GM12864 (cell line): ENCODE measurements around the gene ZFPL1.

Source experiments
- DNase-seq: peaks from one replicate; pipeline ENCODE4 v3.0.0-alpha.2; 2011; ENCODE audit warnings: low read depth
- H3K4me3 ChIP-seq: 2 replicates; pipeline ENCODE4 v1.5.1; 2011; ENCODE audit warnings: mild to moderate bottlenecking, low read depth, low read length, control low read depth
- TF ChIP-seq, protein P1 (sequence below): IDR thresholded peaks from 2 replicates; pipeline ENCODE4 v1.5.1; 2011; ENCODE audit warnings: low read depth, mild to moderate bottlenecking, moderate library complexity, low read length, control low read depth, inconsistent platforms; ENCODE audit errors: missing control alignments

Gene ZFPL1

DNA sequence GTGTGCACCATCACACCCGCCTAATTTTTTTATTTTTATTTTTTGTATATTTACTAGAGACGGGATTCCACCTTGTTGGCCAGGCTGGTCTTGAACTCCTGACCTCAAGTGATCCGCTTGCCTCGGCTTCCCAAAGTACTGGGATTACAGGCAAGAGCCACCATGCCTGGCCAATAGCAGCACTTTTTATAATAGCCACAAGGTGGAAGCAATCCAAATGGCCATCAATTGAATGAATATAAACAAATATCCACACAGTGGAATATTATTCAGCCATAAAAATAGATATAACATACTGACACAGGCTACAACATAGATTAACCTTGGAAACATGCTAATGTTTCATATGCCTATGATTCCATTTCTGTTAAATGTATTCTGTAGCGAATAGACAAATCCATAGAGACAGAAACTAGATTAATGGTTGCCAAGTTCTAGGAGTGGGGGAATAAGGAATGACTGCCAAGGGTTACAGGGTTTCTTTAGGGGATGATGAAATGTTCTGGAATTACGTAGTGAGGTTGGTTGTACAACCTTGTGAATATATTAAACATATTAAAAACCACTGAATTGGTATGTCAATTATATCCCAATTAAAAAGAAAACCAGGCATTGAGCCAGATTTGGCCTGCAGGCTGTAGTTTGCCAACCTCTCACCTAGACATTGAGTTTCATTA is 16.8 kb downstream of the ZFPL1 start:
- no peak for DNase-seq
- no peak overlapping the region for H3K4me3 ChIP-seq
- TF ChIP-seq, protein P1, sequence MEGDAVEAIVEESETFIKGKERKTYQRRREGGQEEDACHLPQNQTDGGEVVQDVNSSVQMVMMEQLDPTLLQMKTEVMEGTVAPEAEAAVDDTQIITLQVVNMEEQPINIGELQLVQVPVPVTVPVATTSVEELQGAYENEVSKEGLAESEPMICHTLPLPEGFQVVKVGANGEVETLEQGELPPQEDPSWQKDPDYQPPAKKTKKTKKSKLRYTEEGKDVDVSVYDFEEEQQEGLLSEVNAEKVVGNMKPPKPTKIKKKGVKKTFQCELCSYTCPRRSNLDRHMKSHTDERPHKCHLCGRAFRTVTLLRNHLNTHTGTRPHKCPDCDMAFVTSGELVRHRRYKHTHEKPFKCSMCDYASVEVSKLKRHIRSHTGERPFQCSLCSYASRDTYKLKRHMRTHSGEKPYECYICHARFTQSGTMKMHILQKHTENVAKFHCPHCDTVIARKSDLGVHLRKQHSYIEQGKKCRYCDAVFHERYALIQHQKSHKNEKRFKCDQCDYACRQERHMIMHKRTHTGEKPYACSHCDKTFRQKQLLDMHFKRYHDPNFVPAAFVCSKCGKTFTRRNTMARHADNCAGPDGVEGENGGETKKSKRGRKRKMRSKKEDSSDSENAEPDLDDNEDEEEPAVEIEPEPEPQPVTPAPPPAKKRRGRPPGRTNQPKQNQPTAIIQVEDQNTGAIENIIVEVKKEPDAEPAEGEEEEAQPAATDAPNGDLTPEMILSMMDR, result peak; percentile 11

DNA sequence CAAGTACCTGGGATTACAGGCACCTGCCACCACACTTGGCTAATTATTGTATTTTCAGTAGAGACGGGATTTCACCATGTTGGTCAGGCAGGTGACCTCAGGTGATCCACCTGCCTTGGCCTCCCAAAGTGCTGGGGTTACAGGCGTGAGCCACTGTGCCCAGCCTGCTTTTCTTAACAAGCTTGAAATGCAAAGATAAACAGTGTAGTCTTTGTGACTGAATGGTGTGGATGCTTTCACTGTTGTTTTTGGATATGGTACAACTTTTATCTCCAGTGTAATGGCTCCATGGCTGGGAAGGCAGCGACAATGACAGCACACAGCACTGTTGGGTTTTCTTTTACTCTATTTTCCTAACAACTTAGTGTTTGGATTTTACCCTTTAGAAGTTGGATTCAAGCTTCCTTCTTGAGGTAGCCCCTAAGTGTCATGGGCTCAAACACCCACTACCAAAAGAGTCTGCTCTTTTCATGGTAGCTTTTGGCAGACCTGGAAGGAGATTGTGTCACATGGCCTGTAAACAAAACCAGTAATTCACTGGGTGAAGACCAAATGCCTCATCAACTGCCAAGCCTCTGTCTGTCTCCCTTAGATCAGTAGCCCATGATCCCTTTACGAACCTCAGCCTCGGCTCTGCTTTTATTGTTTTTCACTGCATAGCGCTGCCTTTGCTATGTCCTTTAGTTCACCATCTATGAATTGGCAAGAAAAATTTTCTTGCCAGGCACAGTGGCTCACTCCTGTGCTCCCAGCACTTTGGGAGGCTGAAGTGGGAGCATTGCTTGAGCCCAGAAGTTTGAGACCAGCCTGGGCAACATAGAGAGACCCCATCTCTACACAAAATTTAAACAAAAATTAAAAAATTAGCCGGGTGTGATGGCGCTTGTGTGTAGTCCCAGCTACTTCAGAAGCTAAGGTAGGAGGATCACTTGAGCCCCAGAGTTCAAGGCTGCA is 18.4 kb downstream of the ZFPL1 start:
- TF ChIP-seq, protein P1, result no peak
- no peak for DNase-seq
- H3K4me3 ChIP-seq, result no peak overlapping the region

DNA sequence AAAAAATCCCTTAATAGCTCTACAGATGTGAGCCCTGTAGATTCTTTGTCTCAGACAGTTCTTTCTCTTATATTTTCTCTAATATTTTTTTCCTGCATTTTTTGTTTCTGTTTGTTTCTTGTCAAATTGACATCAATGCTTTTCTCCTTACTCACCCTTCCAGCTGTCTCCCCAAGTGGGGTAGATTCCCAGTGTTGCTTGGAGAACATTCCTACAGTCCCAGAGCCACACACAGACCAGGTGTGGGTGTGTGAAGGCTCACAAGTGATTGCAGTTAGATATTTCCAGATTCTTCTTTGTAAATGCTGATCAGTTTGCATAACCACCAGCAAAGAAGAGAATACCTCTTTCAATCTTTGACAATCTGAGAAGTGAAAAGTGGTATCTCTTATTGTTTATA is 19.5 kb downstream of the ZFPL1 start:
- H3K4me3 ChIP-seq, result no peak overlapping the region
- no peak for DNase-seq
- TF ChIP-seq, protein P1, result no peak

- DNase-seq, result no peak
- TF ChIP-seq, protein P1, result no peak
- no peak overlapping the region for H3K4me3 ChIP-seq
Measured at GRCh38 chr11:65104628-65105027, 20.6 kb downstream of the ZFPL1 start.

- no peak overlapping the region for H3K4me3 ChIP-seq
- DNase-seq, result no peak
- TF ChIP-seq, protein P1, result no peak
Measured at GRCh38 chr11:65107078-65107477, 23.1 kb downstream of the ZFPL1 start.

- no peak for DNase-seq
- no peak overlapping the region for H3K4me3 ChIP-seq
- TF ChIP-seq, protein P1, result no peak
Measured at GRCh38 chr11:65107751-65108468, 23.9 kb downstream of the ZFPL1 start.
